Dermis blood vessel endothelial cell (primary cell): ENCODE results near the gene KSR1. TPM values are rescaled to one million over a fixed set of nuclear protein-coding genes. Genes with fewer than 3 reads are reported as not detected.

Source experiments
- DNase-seq: peaks from one replicate; pipeline ENCODE4 v3.0.0; 2010
- total RNA-seq: library from RNA; depleted of rRNA; stranded (reverse); fragments of >200 nt; gene quantifications from 2 replicates; pipeline ENCODE4 v1.2.3, GENCODE V29; 2014

The KSR1 gene
- total RNA-seq, 1 donor from 2014 or later = 33.4 TPM

DNA sequence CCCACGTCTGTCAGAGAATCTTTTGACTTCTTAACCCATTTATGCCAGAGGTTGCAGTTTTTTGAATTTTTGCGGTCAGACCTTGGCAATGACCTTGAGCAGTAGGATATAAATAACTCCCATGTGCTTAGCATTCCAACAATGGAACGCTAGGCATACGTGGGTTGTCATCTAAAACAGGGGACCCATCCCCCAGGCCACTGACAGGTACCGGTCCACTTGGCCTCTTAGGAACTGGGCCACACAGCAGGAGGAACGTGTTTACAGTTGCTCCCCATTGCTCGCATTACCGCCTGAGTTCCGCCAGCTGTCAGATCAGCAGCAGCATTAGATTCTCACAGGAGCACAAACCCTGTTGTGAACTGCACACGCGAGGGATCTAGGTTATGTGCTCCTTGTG lies 97.9 kb downstream of the KSR1 start:
- DNase-seq = no peak

DNA sequence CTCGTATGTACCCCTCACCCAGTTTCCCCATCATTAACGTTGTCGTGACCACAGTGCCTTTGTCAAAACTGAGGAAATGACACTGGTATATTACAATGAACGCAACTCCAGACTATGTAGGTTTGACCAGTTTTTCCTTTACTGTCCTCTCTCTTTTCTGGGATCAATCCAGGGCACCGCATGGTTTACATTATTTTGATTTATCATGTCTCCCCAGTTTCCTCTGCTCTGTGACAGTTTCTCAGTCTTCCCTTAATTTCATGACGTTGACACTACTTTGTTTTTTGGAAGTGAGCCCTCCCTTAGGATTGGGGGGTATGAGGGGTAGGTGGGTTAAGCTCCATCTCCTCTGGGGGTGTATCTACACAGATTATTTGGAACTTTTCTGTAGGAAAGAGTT lies 98.7 kb downstream of the KSR1 start:
- no peak for DNase-seq

- peak; percentile 55 for DNase-seq
Observed at GRCh38 chr17:27555339-27555738, 99.1 kb downstream of the KSR1 start.

GRCh38 chr17:27558341-27558740 lies 102.1 kb downstream of the KSR1 start:
- DNase-seq = no peak

GRCh38 chr17:27558842-27559505 lies 102.7 kb downstream of the KSR1 start:
- peak; percentile 31 for DNase-seq

DNA sequence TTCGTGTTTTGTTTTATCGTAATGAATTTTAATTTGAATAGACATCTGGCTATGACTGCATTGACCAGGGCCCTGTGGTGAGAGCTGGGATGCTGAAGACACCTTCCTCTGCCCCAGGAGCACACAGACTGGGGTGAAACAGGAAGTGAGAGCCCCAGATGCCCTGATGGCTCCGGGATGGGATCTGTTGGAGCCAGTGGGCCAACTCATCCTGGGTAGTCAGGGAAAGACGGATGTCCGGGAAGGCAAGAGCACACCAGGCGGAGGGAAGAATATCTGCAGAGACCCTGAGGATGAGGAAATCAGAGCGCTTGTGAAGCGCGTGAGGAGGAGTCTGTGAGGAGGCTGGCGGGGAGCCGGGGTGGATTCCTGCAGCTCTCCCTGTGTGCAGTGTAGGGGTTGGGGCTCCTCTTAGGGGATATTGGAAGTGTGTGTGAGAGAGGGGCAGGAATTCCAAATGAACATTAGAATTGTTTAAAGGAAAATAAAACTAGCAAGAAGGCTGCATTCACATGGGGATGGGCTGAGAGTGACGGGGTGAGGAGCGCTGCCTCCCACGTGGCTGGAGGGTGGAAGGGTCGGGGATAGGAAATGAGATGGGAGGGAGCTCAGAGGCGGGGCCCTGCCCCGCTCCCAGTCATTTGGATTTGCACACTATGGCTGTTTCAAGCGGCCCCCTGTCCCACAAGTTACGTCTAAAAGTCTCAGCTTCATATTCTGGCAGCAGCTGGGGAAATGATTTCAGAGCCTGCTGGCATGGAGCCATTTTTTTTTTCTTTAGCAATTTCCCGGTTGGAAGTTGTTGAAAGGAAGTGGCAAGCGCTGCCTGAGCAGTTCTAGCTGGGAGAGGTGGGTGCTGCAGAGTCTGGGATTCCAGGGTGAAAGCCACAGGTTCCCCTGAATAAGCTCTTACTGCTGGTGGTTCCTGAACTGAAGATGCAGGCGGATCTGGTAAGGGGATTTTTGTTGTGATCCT lies 103.5 kb downstream of the KSR1 start:
- peak; percentile 96 for DNase-seq

- DNase-seq = peak; percentile 42
Observed at GRCh38 chr17:27560668-27561067, 104.4 kb downstream of the KSR1 start.

DNA sequence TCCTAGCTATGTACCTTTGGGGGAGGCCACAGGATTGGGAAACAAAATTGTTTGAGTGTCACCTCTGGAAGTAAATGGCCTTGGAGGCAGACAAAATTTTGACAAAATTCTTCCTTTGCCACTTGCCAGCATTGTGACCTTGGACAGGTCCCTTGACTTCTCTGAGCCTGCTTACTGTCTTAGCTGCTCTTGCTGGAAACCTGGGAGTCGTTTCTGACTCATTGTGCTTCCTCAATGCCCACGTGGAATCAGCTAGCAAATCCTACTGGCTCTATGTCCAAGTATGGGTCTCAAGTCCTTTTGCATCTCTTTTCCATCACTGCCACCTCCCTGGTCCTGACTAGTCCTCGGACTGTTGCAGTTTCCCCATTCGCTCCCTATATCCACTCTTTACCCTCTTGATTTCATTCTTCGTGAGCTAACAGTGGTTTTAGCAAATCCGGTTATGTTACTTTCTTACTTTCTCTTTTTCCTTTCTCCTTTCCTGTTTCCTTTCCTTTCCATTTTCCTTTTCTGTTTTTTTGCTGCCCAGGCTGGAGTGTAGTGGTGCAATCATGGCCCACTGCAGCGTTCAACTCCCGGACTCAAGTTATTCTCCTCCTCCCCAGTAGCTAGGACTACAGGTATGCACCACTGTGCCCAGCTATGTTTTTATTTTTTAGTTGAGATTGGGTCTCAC lies 106.7 kb downstream of the KSR1 start:
- DNase-seq = peak; percentile 77

GRCh38 chr17:27563532-27563931 lies 107.3 kb downstream of the KSR1 start:
- peak; percentile 81 for DNase-seq

- DNase-seq = no peak
Observed at GRCh38 chr17:27564463-27564862, 108.2 kb downstream of the KSR1 start.

- peak; percentile 33 for DNase-seq
Observed at GRCh38 chr17:27565874-27566670, 109.8 kb downstream of the KSR1 start.

GRCh38 chr17:27566671-27567562 lies 110.7 kb downstream of the KSR1 start:
- DNase-seq = peak; percentile 80

GRCh38 chr17:27567563-27567859 lies 111.3 kb downstream of the KSR1 start:
- no peak for DNase-seq

DNA sequence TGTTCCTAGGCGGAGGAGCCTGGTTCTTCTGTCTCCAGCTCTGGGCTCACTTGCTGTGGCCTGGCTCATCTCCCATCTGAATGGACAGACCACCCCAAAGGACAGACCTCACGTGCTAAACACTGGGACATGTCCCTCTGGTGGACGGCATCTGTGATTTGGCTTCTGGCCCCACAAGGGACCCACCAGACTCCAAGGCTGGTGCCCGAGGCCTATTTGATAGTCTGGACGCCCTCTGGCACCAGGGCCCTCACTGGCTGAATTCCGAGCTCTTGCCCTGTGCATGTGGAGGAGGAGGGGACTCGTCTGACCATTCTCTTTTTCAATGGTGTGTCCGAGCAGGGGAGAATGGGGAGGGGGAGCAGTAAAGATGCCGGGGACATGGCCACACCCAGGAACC lies 112.0 kb downstream of the KSR1 start:
- no peak for DNase-seq

DNA sequence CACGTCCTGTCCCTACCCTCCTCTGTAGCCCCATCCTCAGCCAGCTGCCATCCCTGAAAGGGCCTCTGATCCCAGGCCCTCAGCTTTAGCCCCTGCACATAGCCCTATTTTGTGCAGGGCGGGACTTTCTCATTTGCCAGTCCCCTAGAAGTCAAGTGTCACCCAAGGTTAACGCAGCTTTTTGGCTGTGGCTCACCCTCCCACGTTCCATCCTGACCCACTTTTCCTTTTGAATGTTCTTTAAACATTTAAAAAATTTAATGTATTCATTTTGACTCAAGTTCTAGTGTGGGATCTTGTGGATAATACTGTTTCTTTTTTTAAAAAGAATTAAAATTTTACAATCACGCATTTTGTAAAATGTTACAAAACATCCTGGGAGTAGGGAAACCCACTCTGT lies 112.6 kb downstream of the KSR1 start:
- no peak for DNase-seq

GRCh38 chr17:27569257-27569722 lies 113.0 kb downstream of the KSR1 start:
- DNase-seq = peak; percentile 61

DNA sequence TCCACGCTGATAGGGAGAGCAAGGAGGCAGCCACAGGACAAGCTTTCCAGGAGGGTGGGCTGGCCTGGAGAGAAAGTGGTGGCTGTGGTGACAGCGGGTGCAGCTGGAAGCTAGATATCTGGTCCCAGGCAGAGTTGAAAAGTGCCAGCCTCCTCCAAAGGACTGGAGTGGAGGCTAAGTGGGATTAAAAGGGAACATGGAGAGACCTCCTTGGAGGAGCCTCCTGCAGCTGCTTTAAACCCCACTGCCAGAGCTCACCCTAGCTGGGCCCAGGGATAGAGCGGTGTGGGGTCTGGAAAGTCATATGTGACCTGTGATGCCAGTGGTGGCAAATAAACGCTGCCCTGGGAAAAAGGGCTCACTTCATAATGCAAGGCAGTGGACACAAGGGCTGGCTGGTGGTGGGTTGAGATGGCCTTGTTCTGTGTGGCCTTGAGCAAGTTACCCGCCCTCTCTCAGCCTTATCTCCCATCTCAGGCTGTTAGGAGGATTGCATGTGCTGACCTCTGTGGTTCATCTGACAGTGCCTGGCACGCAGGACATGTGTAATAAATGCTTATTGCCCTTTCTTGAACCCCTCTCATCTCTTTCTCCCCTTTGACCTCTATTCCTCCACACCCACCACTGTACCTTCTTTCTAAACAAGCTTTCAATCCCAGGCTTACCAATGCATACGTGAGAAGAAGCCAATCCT lies 113.8 kb downstream of the KSR1 start:
- no peak for DNase-seq

- no peak for DNase-seq
Observed at GRCh38 chr17:27570578-27570914, 114.3 kb downstream of the KSR1 start.

DNA sequence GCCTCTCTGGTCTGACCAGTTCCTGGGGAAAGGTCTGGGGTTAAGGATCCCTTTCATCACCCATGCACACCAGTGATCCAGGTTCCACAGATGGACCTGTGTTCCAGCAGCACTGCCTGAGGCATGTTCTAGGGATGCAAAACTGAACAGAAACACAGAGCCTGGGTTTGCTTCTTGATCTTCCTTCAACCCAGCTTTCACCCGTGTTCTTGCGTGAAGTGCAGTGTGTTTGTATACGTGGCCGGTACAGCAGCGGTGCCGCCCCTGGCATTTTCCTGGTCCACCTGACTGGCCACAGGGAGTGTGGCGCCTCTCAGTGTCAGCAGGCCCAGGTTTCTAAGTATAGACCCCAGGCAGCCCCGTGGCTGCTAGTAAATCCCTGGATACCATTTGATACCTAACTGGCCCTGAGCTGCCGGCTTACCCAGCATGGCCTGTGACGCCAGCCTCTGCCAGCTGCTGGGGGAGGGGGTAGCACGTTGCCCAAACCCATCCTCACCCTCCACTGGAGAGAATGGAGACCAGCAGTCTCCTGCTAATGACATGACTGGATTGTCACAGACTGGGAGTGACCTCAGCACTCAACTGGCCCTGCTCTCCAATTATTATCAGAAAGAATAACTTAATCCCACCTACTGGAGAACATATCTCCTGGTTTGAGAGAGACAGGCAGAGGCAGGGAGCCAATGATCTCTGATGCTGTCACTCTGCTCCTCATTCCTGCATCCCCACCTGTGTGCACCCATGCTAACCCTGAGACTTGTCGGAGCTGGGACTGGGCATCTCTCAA lies 115.5 kb downstream of the KSR1 start:
- DNase-seq = no peak

- DNase-seq = no peak
Observed at GRCh38 chr17:27572665-27573064, 116.4 kb downstream of the KSR1 start.
